Lung (tissue), 12 donors: ENCODE results near the gene ARHGAP27. TPM values are rescaled to one million over a fixed set of nuclear protein-coding genes. Genes with fewer than 3 reads are reported as not detected.

Experiments
- ATAC-seq: fragments of 200-7000 bp; cut with Tn5 transposase; one replicate; pipeline ENCODE4 v1.9.1; 2020; ENCODE audit warnings: moderate number of reproducible peaks; ENCODE audit not compliant: insufficient read depth, low FRiP score
- DNase-seq, 3 donors: peaks; one replicate each; pipeline ENCODE4 v3.0.0-alpha.2; 2013 to 2017
- H3K27ac ChIP-seq, 2 donors: one replicate each; pipeline ENCODE4 v1.5.1; 2013; ENCODE audit warnings: mild to moderate bottlenecking in 2 of 2, moderate library complexity in 2 of 2, control low read depth in 1 of 2, inconsistent platforms in 1 of 2, low read depth in 1 of 2, low read length in 1 of 2
- H3K27me3 ChIP-seq, 3 donors: one replicate each; pipeline ENCODE4 v1.5.1; 2013; ENCODE audit warnings: low read length in 2 of 3; ENCODE audit not compliant: control insufficient read depth in 3 of 3, insufficient read depth in 3 of 3
- H3K36me3 ChIP-seq, 4 donors: one replicate each; pipeline ENCODE4 v1.5.1; 2013; ENCODE audit warnings: low read length in 4 of 4, mild to moderate bottlenecking in 1 of 4, moderate library complexity in 1 of 4; ENCODE audit not compliant: control insufficient read depth in 4 of 4, insufficient read depth in 4 of 4
- H3K4me1 ChIP-seq, 5 donors: one replicate each; pipeline ENCODE4 v1.5.1; 2013; ENCODE audit warnings: low read length in 5 of 5, mild to moderate bottlenecking in 2 of 5, moderate library complexity in 1 of 5; ENCODE audit not compliant: control insufficient read depth in 5 of 5, insufficient read depth in 5 of 5
- H3K4me3 ChIP-seq: one replicate; pipeline ENCODE4 v1.5.1; 2013; ENCODE audit warnings: mild to moderate bottlenecking, control low read depth, moderate library complexity
- H3K9ac ChIP-seq, 2 donors: one replicate each; pipeline ENCODE4 v1.5.1; 2013; ENCODE audit warnings: low read length in 2 of 2, control low read depth in 1 of 2; ENCODE audit not compliant: insufficient read depth in 1 of 2
- H3K9me3 ChIP-seq, 4 donors: one replicate each; pipeline ENCODE4 v1.5.1; 2013; ENCODE audit warnings: low read length in 3 of 4, mild to moderate bottlenecking in 1 of 4, moderate library complexity in 1 of 4; ENCODE audit not compliant: control insufficient read depth in 4 of 4, insufficient read depth in 3 of 4
- WGBS, 2 donors: extraction: QIAGEN DNeasy Blood & Tissue Kit; methylation state at CpG; one replicate each; pipeline ENCODE4 v1.1.7; 2013; 5-methylcytosine and 5-hydroxymethylcytosine counted together
- polyA plus RNA-seq, 2 donors: library from polyadenylated mRNA; stranded (reverse); fragments of 200-250 nt; gene quantifications; one replicate each; pipeline ENCODE4 v1.2.1, GENCODE V29; 2013
- total RNA-seq, 2 donors: library from RNA; depleted of rRNA in 1 of 2; stranded (reverse); fragments of >200 nt in 1 of 2; gene quantifications; one replicate each; pipeline ENCODE4 v1.2.1, GENCODE V29; 2014 to 2021
- TF ChIP-seq, protein P1 (sequence below): IDR thresholded peaks from 2 replicates; pipeline ENCODE4 v1.5.1; 2012; ENCODE audit warnings: mild to moderate bottlenecking; ENCODE audit errors: control extremely low read depth, extremely low read depth
- donor health status: control.
- donor health status: control.
- donor health status: Bipolar disorder and iron deficiency.
- donor health status: healthy.
- donor health status: DM: yes; HTN: yes; CAD: no.

Gene ARHGAP27
- total and polyA plus RNA-seq, 4 donors: 42.4 to 85.8 (median 61.8) TPM

DNA sequence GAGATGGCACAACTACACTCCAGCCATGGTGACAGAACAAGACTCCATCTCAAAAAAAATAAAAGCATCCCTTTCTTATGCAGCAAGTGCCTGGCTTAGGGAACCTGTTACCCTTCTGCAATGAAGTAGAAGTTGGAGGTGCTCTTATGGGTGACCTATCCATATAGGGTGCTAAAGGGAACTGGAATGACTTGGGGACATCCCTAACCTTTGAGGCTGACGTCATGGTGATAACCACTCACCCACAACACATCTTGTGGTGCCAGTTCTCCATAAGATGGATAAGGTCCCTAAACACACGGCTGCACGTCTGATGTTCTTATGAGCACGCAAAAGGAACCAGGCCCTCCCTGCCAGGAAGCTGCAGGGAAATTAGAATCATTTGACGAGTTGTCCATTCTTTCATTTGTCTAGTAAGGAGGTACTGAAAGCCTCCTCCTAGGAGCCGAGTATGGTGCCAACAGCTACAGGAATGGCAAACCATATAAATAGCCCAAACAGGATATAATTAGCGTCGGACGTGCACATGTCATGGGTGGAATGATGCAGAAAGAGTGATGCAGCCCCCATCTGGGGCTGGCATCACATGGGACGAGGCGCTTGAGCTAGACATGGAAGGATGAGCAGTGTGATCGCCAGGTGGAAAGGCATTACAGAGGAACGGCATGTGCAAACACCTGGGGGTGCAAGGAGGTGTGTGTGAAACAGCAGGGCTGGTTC, 52.5 kb downstream of the ARHGAP27 start:
- no peaks in the 10 kb centered on the region for H3K9me3 ChIP-seq
- peaks cover 0 to 3% (median 0%) of the 10 kb centered on the region in 5 donors for H3K4me1 ChIP-seq
- no peak overlapping the region for H3K9ac ChIP-seq
- no peak for DNase-seq
- no peak overlapping the region for H3K27ac ChIP-seq
- ATAC-seq: no peak
- TF ChIP-seq, protein P1, sequence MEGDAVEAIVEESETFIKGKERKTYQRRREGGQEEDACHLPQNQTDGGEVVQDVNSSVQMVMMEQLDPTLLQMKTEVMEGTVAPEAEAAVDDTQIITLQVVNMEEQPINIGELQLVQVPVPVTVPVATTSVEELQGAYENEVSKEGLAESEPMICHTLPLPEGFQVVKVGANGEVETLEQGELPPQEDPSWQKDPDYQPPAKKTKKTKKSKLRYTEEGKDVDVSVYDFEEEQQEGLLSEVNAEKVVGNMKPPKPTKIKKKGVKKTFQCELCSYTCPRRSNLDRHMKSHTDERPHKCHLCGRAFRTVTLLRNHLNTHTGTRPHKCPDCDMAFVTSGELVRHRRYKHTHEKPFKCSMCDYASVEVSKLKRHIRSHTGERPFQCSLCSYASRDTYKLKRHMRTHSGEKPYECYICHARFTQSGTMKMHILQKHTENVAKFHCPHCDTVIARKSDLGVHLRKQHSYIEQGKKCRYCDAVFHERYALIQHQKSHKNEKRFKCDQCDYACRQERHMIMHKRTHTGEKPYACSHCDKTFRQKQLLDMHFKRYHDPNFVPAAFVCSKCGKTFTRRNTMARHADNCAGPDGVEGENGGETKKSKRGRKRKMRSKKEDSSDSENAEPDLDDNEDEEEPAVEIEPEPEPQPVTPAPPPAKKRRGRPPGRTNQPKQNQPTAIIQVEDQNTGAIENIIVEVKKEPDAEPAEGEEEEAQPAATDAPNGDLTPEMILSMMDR: no peak
- H3K27me3 ChIP-seq: no peaks in the 10 kb centered on the region
- H3K36me3 ChIP-seq: no peaks in the 10 kb centered on the region
- 77 to 86% methylated on average over 13 of the region's 13 CpGs for WGBS, 2 donors
- H3K4me3 ChIP-seq: no peak overlapping the region

DNA sequence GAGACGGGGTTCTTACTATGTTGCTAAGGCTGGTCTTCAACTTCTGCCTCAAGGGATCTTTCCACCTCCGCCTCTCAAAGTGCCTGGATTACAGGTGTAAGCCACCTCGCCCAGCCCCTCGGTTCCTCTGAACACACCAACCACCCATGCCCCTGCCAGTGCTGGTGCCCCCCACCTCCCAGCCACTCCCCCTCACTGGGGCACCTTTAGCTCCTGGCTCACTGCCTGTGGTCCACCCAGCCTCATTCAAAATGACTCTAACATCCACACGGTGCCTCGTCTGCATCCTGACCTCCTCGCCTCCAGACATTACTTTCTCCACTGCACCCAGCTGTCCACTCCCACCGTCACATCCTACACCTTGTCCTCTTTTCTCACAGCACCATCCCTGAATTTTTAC, 55.3 kb downstream of the ARHGAP27 start:
- WGBS, 2 donors: 91 to 94% methylated on average over 8 of the region's 8 CpGs
- ATAC-seq: no peak

DNA sequence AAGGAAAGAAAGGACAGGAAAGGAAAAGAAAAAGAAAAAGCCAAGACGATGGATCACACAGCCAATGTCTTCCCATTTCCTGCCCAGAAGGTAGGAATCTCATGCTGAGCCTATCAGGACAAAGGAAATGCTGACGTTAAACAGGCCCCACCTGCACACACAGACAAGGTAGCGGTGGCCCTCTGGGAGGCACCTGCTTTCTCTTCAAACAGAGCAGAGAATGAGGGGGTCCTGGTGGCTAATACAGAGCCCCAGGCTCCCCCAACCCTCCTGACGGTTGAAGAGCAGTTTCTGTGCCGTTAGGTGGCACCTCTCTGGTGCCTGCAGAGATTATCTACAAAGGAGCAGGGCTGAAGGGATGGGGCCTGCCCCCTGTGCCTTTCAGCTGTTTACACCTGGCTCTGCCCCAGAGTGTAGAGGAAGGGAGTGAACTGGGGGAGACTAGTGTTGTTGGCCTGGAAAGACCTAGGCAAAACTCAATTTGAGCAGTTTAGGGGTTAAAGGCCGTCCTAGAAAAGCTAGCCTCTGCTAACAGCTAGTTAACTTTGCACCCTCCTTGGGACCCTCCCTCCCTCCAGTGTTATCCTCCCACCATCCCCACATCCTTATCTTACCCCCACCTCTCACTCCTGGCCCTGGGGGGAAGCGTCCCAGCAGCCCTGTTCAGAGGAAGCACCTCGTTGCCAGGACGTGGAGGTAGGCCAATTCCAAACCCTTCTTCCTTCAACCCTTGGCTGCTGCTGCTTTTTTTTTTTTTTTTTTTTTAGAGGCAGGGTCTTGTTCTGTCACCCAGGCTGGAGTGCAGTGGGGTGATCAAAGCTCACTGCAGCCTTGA, 56.3 kb downstream of the ARHGAP27 start:
- DNase-seq (no peak), ATAC-seq (no peak)
- Histone ChIP-seq H3K36me3 (no peaks in the 10 kb centered on the region), H3K4me3 (no peak overlapping the region), H3K9me3 (no peaks in the 10 kb centered on the region), H3K4me1 (peaks cover 0 to 6% (median under 1%) of the 10 kb centered on the region in 5 donors), H3K27ac (no peak overlapping the region), H3K27me3 (no peaks in the 10 kb centered on the region), H3K9ac (no peak overlapping the region)
- WGBS, 2 donors: 73 to 76% methylated on average over 9 of the region's 9 CpGs
- TF ChIP-seq, protein P1: no peak

More for the DNA sequence above, 55.3 kb downstream of the ARHGAP27 start:
- TF ChIP-seq, protein P1: no peak
- H3K4me3 ChIP-seq: no peak overlapping the region
- H3K4me1 ChIP-seq: peaks cover 0 to 5% (median 0%) of the 10 kb centered on the region in 5 donors
- H3K9me3 ChIP-seq: no peaks in the 10 kb centered on the region
- H3K27ac ChIP-seq: no peak overlapping the region
- H3K9ac ChIP-seq: no peak overlapping the region
- no peaks in the 10 kb centered on the region for H3K36me3 ChIP-seq
- DNase-seq: no peak
- no peaks in the 10 kb centered on the region for H3K27me3 ChIP-seq
